HCT116 (cell line): ENCODE measurements around the gene PLA2G5.

Source experiments
- ATF3 ChIP-seq: IDR thresholded peaks from 2 replicates; pipeline ENCODE4 v1.6.1; 2012
- CBX3 ChIP-seq: IDR thresholded peaks from 2 replicates; pipeline ENCODE4 v1.6.1; 2012; ENCODE audit warnings: low read depth
- CTCF ChIP-seq, 3 experiments: fragments of 200-600 bp in 1 of 3; sonication (generic) in 1 of 3; IDR thresholded peaks in 2 of 3; conservative IDR thresholded peaks in 1 of 3; 2 replicates each; pipeline ENCODE4 v1.5.1; 2012 to 2017; ENCODE audit warnings: low read depth in 2 of 3, low read length in 2 of 3, antibody characterized with exemption in 1 of 3, borderline replicate concordance in 1 of 3, control low read depth in 1 of 3, mild to moderate bottlenecking in 1 of 3, mixed read lengths in 1 of 3, mixed run types in 1 of 3, moderate library complexity in 1 of 3; ENCODE audit not compliant: insufficient read depth in 1 of 3
- JUND ChIP-seq: IDR thresholded peaks from 2 replicates; pipeline ENCODE4 v1.6.1; 2012
- POLR2A ChIP-seq: IDR thresholded peaks from 2 replicates; pipeline ENCODE4 v1.7.0; 2011; ENCODE audit warnings: borderline replicate concordance; ENCODE audit not compliant: insufficient read depth, insufficient read length; ENCODE audit errors: extremely low read depth
- RAD21 ChIP-seq: IDR thresholded peaks from 2 replicates; pipeline ENCODE4 v1.6.1; 2012; ENCODE audit warnings: low read depth, mild to moderate bottlenecking
- REST ChIP-seq: IDR thresholded peaks from 2 replicates; pipeline ENCODE4 v1.6.1; 2012; ENCODE audit warnings: low read depth
- SRF ChIP-seq: IDR thresholded peaks from 2 replicates; pipeline ENCODE4 v1.6.1; 2012; ENCODE audit warnings: low read depth
- ZBTB33 ChIP-seq: IDR thresholded peaks from 2 replicates; pipeline ENCODE4 v1.6.1; 2011; ENCODE audit warnings: mild to moderate bottlenecking, low read length, moderate library complexity; ENCODE audit not compliant: insufficient replicate concordance; ENCODE audit errors: extremely low read depth
- ZNF274 ChIP-seq: fragments of 200-500 bp; sonication (Bioruptor generic); IDR thresholded peaks from 2 replicates; pipeline ENCODE4 v1.6.1; 2014; ENCODE audit warnings: mild to moderate bottlenecking, low read depth, low read length, inconsistent platforms

GRCh38 chr1:20079661-20080305 is 9.8 kb downstream of the PLA2G5 start:
- TF ChIP-seq CTCF (IDR thresholded peaks at IDR 0.05 in 2 of 3, conservative IDR thresholded peaks at IDR 0.05 in 1 of 3; ENCODE audit: borderline replicate concordance in 1 of 3, insufficient read depth in 1 of 3, low read depth in 2 of 3, low read length in 2 of 3), result no peak
- TF ChIP-seq JUND, result no peak
- no peak for TF ChIP-seq ZNF274
- no peak for TF ChIP-seq ATF3
- no peak for TF ChIP-seq SRF
- TF ChIP-seq POLR2A, result no peak
- TF ChIP-seq ZBTB33, result no peak
- no peak for TF ChIP-seq RAD21
- TF ChIP-seq REST, result no peak
- TF ChIP-seq CBX3, result no peak
